ENCODE data around the gene NOS1AP. TPM values are rescaled to one million over a fixed set of nuclear protein-coding genes. Genes with fewer than 3 reads are reported as not detected.

The NOS1AP gene
- total RNA-seq, 1 experiment from 2014 or later, result 2.4 TPM

GRCh38 chr1:162353078-162353477, 283.6 kb downstream of the NOS1AP start:
- TF ChIP-seq CTCF (IDR thresholded peaks at IDR 0.05; ENCODE audit: unreplicated experiment), result no peak
- peaks cover 37% of the 10 kb centered on the region for H3K4me1 Mint-ChIP-seq (ENCODE audit: insufficient read depth, unreplicated experiment)
- no peaks in the 10 kb centered on the region for H3K36me3 Mint-ChIP-seq (ENCODE audit: insufficient read depth, unreplicated experiment)
- no peaks in the 10 kb centered on the region for H3K9me3 Mint-ChIP-seq (ENCODE audit: unreplicated experiment)
- intact Hi-C loops (cut with micrococcal nuclease), result no loop called here
- no peaks in the 10 kb centered on the region for H3K27me3 Mint-ChIP-seq (ENCODE audit: insufficient read depth, unreplicated experiment)
- H3K4me3 Mint-ChIP-seq (ENCODE audit: unreplicated experiment), result no peak overlapping the region
- DNase-seq (ENCODE audit: unreplicated experiment), result no peak
- BruUV-seq (replicated peaks), result no TSS peak
- H3K27ac Mint-ChIP-seq (ENCODE audit: low read depth, unreplicated experiment), result no peak overlapping the region
- CTCF ChIA-PET, result interaction anchor here (1.1 to 3.4 kb wide), 3 partner anchors 39 to 297 kb away, joined by 4 to 14 read pairs (median 5); no protein-coding TSS in a partner anchor
- POLR2A ChIA-PET, result no interaction called here

- no peaks in the 10 kb centered on the region for H3K9me3 Mint-ChIP-seq (ENCODE audit: unreplicated experiment)
- no peak overlapping the region for H3K4me3 Mint-ChIP-seq (ENCODE audit: unreplicated experiment)
- ChIA-PET POLR2A (no interaction called here), CTCF (interaction anchor here (0.9 to 3.4 kb wide), 3 partner anchors 13 to 298 kb away, joined by 4 to 14 read pairs (median 5); no protein-coding TSS in a partner anchor)
- H3K36me3 Mint-ChIP-seq (ENCODE audit: insufficient read depth, unreplicated experiment), result no peaks in the 10 kb centered on the region
- no peaks in the 10 kb centered on the region for H3K27me3 Mint-ChIP-seq (ENCODE audit: insufficient read depth, unreplicated experiment)
- H3K27ac Mint-ChIP-seq (ENCODE audit: low read depth, unreplicated experiment), result no peak overlapping the region
- H3K4me1 Mint-ChIP-seq (ENCODE audit: insufficient read depth, unreplicated experiment), result peaks cover 37% of the 10 kb centered on the region
- intact Hi-C loops (cut with micrococcal nuclease), result no loop called here
- BruUV-seq (replicated peaks), result no TSS peak
- no peak for DNase-seq (ENCODE audit: unreplicated experiment)
- TF ChIP-seq CTCF (IDR thresholded peaks at IDR 0.05; ENCODE audit: unreplicated experiment), result no peak
Measured at GRCh38 chr1:162353702-162354101, 284.2 kb downstream of the NOS1AP start.

GRCh38 chr1:162357681-162358266, 288.3 kb downstream of the NOS1AP start:
- Mint-ChIP-seq H3K36me3 (ENCODE audit: insufficient read depth, unreplicated experiment) (no peaks in the 10 kb centered on the region), H3K27me3 (ENCODE audit: insufficient read depth, unreplicated experiment) (no peaks in the 10 kb centered on the region), H3K4me3 (ENCODE audit: unreplicated experiment) (no peak overlapping the region), H3K9me3 (ENCODE audit: unreplicated experiment) (no peaks in the 10 kb centered on the region), H3K27ac (ENCODE audit: low read depth, unreplicated experiment) (no peak overlapping the region), H3K4me1 (ENCODE audit: insufficient read depth, unreplicated experiment) (peaks cover 8% of the 10 kb centered on the region)
- intact Hi-C loops (cut with micrococcal nuclease), result loop anchor here (1.0 to 5.0 kb wide), 4 partner anchors 35 to 301 kb away; no protein-coding TSS in a partner anchor
- ChIA-PET CTCF (interaction anchor here (0.5 to 3.5 kb wide), 18 partner anchors 9 to 302 kb away, joined by 3 to 67 read pairs (median 4); no protein-coding TSS in a partner anchor), POLR2A (interaction anchor here (1.0 to 1.9 kb wide), 2 partner anchors 14 to 31 kb away, joined by 4 to 9 read pairs; no protein-coding TSS in a partner anchor)
- peak; percentile 80 for DNase-seq (ENCODE audit: unreplicated experiment)
- no TSS peak for BruUV-seq (replicated peaks)
- peak; percentile 83 for TF ChIP-seq CTCF (IDR thresholded peaks at IDR 0.05; ENCODE audit: unreplicated experiment)

GRCh38 chr1:162358928-162359327, 289.4 kb downstream of the NOS1AP start:
- intact Hi-C loops (cut with micrococcal nuclease), result loop anchor here (2.0 to 5.0 kb wide), 2 partner anchors 150 to 253 kb away; no protein-coding TSS in a partner anchor
- Mint-ChIP-seq H3K4me3 (ENCODE audit: unreplicated experiment) (no peak overlapping the region), H3K36me3 (ENCODE audit: insufficient read depth, unreplicated experiment) (no peaks in the 10 kb centered on the region), H3K27ac (ENCODE audit: low read depth, unreplicated experiment) (no peak overlapping the region), H3K27me3 (ENCODE audit: insufficient read depth, unreplicated experiment) (no peaks in the 10 kb centered on the region), H3K4me1 (ENCODE audit: insufficient read depth, unreplicated experiment) (peaks cover 8% of the 10 kb centered on the region), H3K9me3 (ENCODE audit: unreplicated experiment) (no peaks in the 10 kb centered on the region)
- POLR2A ChIA-PET, result no interaction called here
- no TSS peak for BruUV-seq (replicated peaks)
- TF ChIP-seq CTCF (IDR thresholded peaks at IDR 0.05; ENCODE audit: unreplicated experiment), result no peak
- CTCF ChIA-PET, result interaction anchor here (1.4 kb wide), 1 partner anchor 24 kb away, joined by 4 read pairs; no protein-coding TSS in a partner anchor
- DNase-seq (ENCODE audit: unreplicated experiment), result no peak
